NCI-H1092 treated with DMSO at 0.1 percent for 48 hours (cell line): ENCODE data around the gene AQP12A.
"Not testable (repeated sequence)": the region's sequence is repeated elsewhere in the genome, so short reads cannot be mapped to it uniquely, and the experiment has no call there.

Experiments
- DNase-seq: peaks from one replicate; lab custom pipeline; 2025; lab: John Stamatoyannopoulos, UW

The AQP12A gene

GRCh38 chr2:240659883-240660282 is 31.8 kb upstream of the AQP12A start:
- not testable (repeated sequence) for DNase-seq

- DNase-seq: no peak
These were observed 29.0 kb upstream of the AQP12A start for GRCh38 chr2:240662681-240663080.

- no peak for DNase-seq
These were observed 28.0 kb upstream of the AQP12A start for GRCh38 chr2:240663546-240664190.

GRCh38 chr2:240664622-240665021 is 27.0 kb upstream of the AQP12A start:
- no peak for DNase-seq

- DNase-seq: no peak
These were observed 21.3 kb upstream of the AQP12A start for GRCh38 chr2:240670402-240670801.

GRCh38 chr2:240670950-240671349 is 20.7 kb upstream of the AQP12A start:
- no peak for DNase-seq

- no peak for DNase-seq
These were observed 19.5 kb upstream of the AQP12A start for GRCh38 chr2:240672076-240672700.

GRCh38 chr2:240672701-240673190 is 18.9 kb upstream of the AQP12A start:
- no peak for DNase-seq

GRCh38 chr2:240674461-240675184 is 17.0 kb upstream of the AQP12A start:
- not testable (repeated sequence) for DNase-seq

GRCh38 chr2:240675345-240675744 is 16.3 kb upstream of the AQP12A start:
- not testable (repeated sequence) for DNase-seq

GRCh38 chr2:240678043-240678442 is 13.6 kb upstream of the AQP12A start:
- not testable (repeated sequence) for DNase-seq

- not testable (repeated sequence) for DNase-seq
These were observed 12.8 kb upstream of the AQP12A start for GRCh38 chr2:240678909-240679308.

- not testable (repeated sequence) for DNase-seq
These were observed 11.5 kb upstream of the AQP12A start for GRCh38 chr2:240680185-240680584.

- not testable (repeated sequence) for DNase-seq
These were observed 9.0 kb upstream of the AQP12A start, which contains the start of gene AQP12B for GRCh38 chr2:240682431-240683224. AQP12B (minus strand) TSS chr2:240682885; CDS start chr2:240682837, 48 bp downstream.

GRCh38 chr2:240683329-240683979 is 8.2 kb upstream of the AQP12A start:
- not testable (repeated sequence) for DNase-seq

- DNase-seq: not testable (repeated sequence)
These were observed 7.5 kb upstream of the AQP12A start for GRCh38 chr2:240683980-240684728.

- peak; percentile 6 for DNase-seq
These were observed 5.8 kb upstream of the AQP12A start for GRCh38 chr2:240685771-240686371.

GRCh38 chr2:240686460-240686859 is 5.2 kb upstream of the AQP12A start:
- no peak for DNase-seq

GRCh38 chr2:240687045-240687740 is 4.5 kb upstream of the AQP12A start:
- no peak for DNase-seq
